Stimulated activated CD4-positive, alpha-beta T cell treated with anti-CD3 and anti-CD28 coated beads, Interleukin-12 subunit alpha, Interleukin-12 subunit beta, amount 100 ng/mL, for 24 hours (primary cell): ENCODE data around the gene ADAMTS20.

ENCODE experiments used
- DNase-seq, 2 experiments: peaks; one replicate each; pipeline ENCODE4 v3.0.0-alpha.2; 2020; ENCODE audit warnings: low read depth in 2 of 2

Gene ADAMTS20

DNA sequence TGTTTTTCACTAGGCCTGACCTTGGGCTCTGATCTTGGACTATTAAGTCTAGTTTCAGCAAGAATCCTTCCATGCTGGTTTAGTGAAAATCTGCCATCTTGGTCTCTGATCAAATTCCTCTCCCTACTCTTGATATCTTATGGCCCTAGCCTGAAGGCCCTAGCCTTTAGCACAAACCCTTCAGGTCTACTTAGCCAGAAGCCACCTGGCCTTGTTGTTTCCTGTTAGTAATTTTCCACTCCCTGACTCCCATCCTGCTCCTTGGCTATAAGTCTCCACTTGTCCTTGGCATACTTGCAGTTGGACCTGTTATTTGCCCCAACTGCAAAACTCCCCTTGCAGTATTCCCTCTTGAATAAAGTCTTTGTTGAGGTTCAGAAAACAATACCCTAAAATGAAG is 241.4 kb downstream of the ADAMTS20 start:
- DNase-seq: no peak

DNA sequence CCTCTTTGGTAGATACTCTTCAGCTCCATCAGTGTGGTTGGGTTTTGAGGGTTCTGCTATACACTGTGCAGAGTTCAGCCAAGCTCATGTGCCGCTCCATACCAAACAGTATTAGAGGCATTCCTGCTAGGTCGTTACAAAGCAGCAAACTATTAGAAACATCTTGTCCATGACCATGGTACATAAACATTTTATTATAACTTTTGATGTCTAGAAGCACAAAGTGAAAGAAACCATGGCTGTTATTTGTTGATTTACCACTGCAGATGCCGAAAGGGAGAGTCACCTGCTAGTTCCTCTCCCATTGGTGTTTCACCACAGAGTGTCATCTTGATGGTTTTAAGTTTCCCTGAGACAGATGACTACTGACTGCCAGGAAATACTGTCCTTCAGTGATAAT is 242.0 kb downstream of the ADAMTS20 start:
- DNase-seq: no peak

DNA sequence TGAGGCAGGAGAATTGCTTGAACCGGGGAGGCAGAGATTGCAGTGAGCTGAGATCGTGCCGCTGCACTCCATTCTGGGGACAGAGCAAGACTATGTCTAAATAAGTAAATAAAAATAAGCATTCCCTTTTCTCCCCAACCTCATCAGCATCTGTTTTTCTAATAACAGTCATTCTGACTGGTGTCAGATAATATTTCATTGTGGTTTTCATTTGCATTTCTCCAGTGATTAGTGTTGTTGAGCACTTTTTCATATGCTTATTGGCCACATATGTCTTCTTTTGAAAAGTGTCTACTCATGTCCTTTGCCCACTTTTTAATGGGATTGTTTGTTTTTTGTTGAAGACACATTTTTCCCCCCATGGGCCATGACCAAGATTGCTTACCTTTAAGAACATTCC is 243.2 kb downstream of the ADAMTS20 start:
- DNase-seq: no peak

GRCh38 chr12:43307126-43307525 is 244.9 kb downstream of the ADAMTS20 start:
- no peak for DNase-seq

DNA sequence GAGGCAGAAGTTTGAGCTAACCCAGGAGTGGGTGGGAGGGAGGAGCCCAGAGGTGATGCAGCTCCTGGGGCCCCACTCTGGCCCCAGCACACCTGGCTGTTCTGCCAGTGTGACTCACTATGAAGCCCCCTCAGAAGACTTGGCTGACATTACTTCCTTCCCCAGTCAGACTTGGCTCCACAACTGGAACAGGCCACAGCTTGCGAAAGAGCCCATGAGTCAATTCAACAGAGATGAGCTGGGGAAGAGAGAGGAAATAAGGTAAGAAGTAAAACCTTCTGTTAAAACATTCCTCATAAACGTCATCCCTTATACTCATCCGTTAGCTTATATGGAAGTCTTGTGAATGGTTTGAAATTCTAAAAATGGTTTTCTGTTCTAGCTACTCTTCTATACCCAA is 245.9 kb downstream of the ADAMTS20 start:
- DNase-seq: no peak

- no peak for DNase-seq
Observed at GRCh38 chr12:43305065-43305464, 246.9 kb downstream of the ADAMTS20 start.
